Kidney (tissue), 14 donors: ENCODE measurements around the gene PSMD1. TPM values are rescaled to one million over a fixed set of nuclear protein-coding genes. Genes with fewer than 3 reads are reported as not detected.
A peak's percentile ranks its signal among the peaks of the same experiment; 100 is the strongest.

ENCODE experiments used
- DNase-seq, 5 donors: peaks; one replicate each; pipeline ENCODE4 v3.0.0-alpha.2; 2013 to 2020
- FAIRE-seq: peaks from 2 replicates; lab custom pipeline; 2012; peaks lifted over from hg19 to GRCh38; lab: Jason Lieb, UNC
- H3K27ac ChIP-seq, 2 donors: one replicate each; pipeline ENCODE4 v1.7.0; 2013; ENCODE audit warnings: low read depth in 2 of 2, low read length in 2 of 2, inconsistent platforms in 1 of 2
- H3K27me3 ChIP-seq: one replicate; pipeline ENCODE4 v1.7.1; 2013; ENCODE audit warnings: low read length, inconsistent platforms; ENCODE audit not compliant: control insufficient read depth, insufficient read depth
- H3K36me3 ChIP-seq, 3 donors: one replicate each; pipeline versions ENCODE4 v1.7.0 to v1.7.1; 2013; ENCODE audit warnings: low read length in 3 of 3, control low read depth in 1 of 3, inconsistent platforms in 1 of 3; ENCODE audit not compliant: insufficient read depth in 3 of 3, control insufficient read depth in 2 of 3
- H3K4me1 ChIP-seq, 3 donors: one replicate each; pipeline versions ENCODE4 v1.7.0 to v1.7.1; 2013; ENCODE audit warnings: low read length in 3 of 3, inconsistent platforms in 1 of 3, low read depth in 1 of 3; ENCODE audit not compliant: control insufficient read depth in 2 of 3, insufficient read depth in 2 of 3
- H3K4me3 ChIP-seq, 3 donors: one replicate each; pipeline versions ENCODE4 v1.7.0 to v1.8.1; 2013; ENCODE audit warnings: low read length in 3 of 3, control low read depth in 1 of 3, inconsistent platforms in 1 of 3
- H3K9ac ChIP-seq, 3 donors: one replicate each; pipeline versions ENCODE4 v1.7.0 to v1.7.1; 2013; ENCODE audit warnings: low read length in 3 of 3, control low read depth in 1 of 3, inconsistent platforms in 1 of 3
- H3K9me3 ChIP-seq, 3 donors: one replicate each; pipeline versions ENCODE4 v1.7.0 to v1.7.1; 2013; ENCODE audit warnings: low read length in 3 of 3, control low read depth in 1 of 3, inconsistent platforms in 1 of 3; ENCODE audit not compliant: control insufficient read depth in 2 of 3, insufficient read depth in 1 of 3
- CTCF ChIP-seq: IDR thresholded peaks from 3 replicates; pipeline ENCODE4 v1.5.1; 2012; ENCODE audit warnings: mild to moderate bottlenecking, moderate library complexity, borderline replicate concordance; ENCODE audit not compliant: insufficient read depth; ENCODE audit errors: extremely low read depth
- intact Hi-C: fragments of 100-400 bp; cut with DNase I; formaldehyde crosslinking; loops from one replicate; pipeline ENCODE4 v1.11.1; 2022
- polyA plus RNA-seq: library from polyadenylated mRNA; stranded (reverse); fragments of 350-450 nt; fragmentation: Illumina TruSeq; extraction: RNeasy Lipid Tissue Mini Kit (QIAGEN cat#74804); gene quantifications from one replicate; pipeline ENCODE4 v1.2.3, GENCODE V29; 2014; ENCODE audit warnings: low read depth, low replicate concordance; ENCODE audit not compliant: insufficient read depth
- total RNA-seq: library from RNA; stranded (reverse); fragmentation: NEBNext Ultra II Directional; extraction: Animal tissue kit (Norgen Biotek cat#: 25700); gene quantifications from one replicate; pipeline ENCODE4 v1.2.1, GENCODE V29; 2021
- donor health status: control.
- donor health status: control.
- donor health status: control.
- donor health status: control.
- donor health status: control.
- donor health status: DM: yes; HTN: yes; CAD: no.
- donor health status: Normal renal cell carcinoma (clear cell type).

Gene PSMD1
- total and polyA plus RNA-seq, 2 donors from 2014 or later, result 75.6 to 95.4 TPM

- intact Hi-C loops, result no loop called here
- Histone ChIP-seq H3K27me3 (no peaks in the 10 kb centered on the region), H3K4me3 (no peak overlapping the region), H3K4me1 (no peaks in the 10 kb centered on the region), H3K36me3 (peaks cover 7 to 36% (median 26%) of the 10 kb centered on the region in 3 donors), H3K9ac (no peak overlapping the region), H3K27ac (no peak overlapping the region), H3K9me3 (no peaks in the 10 kb centered on the region)
- DNase-seq (peak in 2 of 5 donors; percentile 22 to 57), FAIRE-seq (no peak)
- TF ChIP-seq CTCF, result no peak
Observed at GRCh38 chr2:231168460-231169139, 111.9 kb downstream of the PSMD1 start.

- Histone ChIP-seq H3K4me1 (no peaks in the 10 kb centered on the region), H3K36me3 (peaks cover 7 to 36% (median 26%) of the 10 kb centered on the region in 3 donors), H3K9me3 (no peaks in the 10 kb centered on the region), H3K4me3 (no peak overlapping the region), H3K27ac (no peak overlapping the region), H3K27me3 (no peaks in the 10 kb centered on the region), H3K9ac (no peak overlapping the region)
- FAIRE-seq, result no peak
- no peak for TF ChIP-seq CTCF
- intact Hi-C loops, result no loop called here
- peak in 2 of 5 donors; percentile 25 to 56 for DNase-seq
Observed at GRCh38 chr2:231169488-231169887, 112.8 kb downstream of the PSMD1 start.

GRCh38 chr2:231170055-231170454, 113.4 kb downstream of the PSMD1 start:
- DNase-seq (no peak), FAIRE-seq (no peak)
- Histone ChIP-seq H3K9me3 (no peaks in the 10 kb centered on the region), H3K27ac (no peak overlapping the region), H3K9ac (no peak overlapping the region), H3K36me3 (peaks cover 8 to 38% (median 26%) of the 10 kb centered on the region in 3 donors), H3K4me1 (no peaks in the 10 kb centered on the region), H3K27me3 (no peaks in the 10 kb centered on the region), H3K4me3 (no peak overlapping the region)
- TF ChIP-seq CTCF, result no peak
- intact Hi-C loops, result no loop called here
